Nephron progenitor cell (in vitro differentiated cells): ENCODE results near the gene ASMTL.
"Not testable (repeated sequence)": the region's sequence is repeated elsewhere in the genome, so short reads cannot be mapped to it uniquely, and the experiment has no call there.

Source experiments
- DNase-seq: peaks from one replicate; pipeline ENCODE4 v3.0.0; 2021
- H3K27ac Mint-ChIP-seq: 2 replicates; pipeline ENCODE4 v1.8.0; 2021; ENCODE audit warnings: mild to moderate bottlenecking, moderate library complexity, mixed read lengths
- H3K27me3 Mint-ChIP-seq: 2 replicates; pipeline ENCODE4 v1.8.0; 2021; ENCODE audit warnings: mild to moderate bottlenecking, low read depth, mixed read lengths; ENCODE audit not compliant: poor library complexity
- H3K36me3 Mint-ChIP-seq: 2 replicates; pipeline ENCODE4 v1.8.0; 2021; ENCODE audit warnings: low read depth, mixed read lengths
- H3K4me1 Mint-ChIP-seq: 2 replicates; pipeline ENCODE4 v1.8.0; 2021; ENCODE audit warnings: mixed read lengths
- H3K4me3 Mint-ChIP-seq: 2 replicates; pipeline ENCODE4 v1.8.0; 2021; ENCODE audit warnings: mild to moderate bottlenecking, moderate library complexity, mixed read lengths
- H3K9me3 Mint-ChIP-seq: 2 replicates; pipeline ENCODE4 v1.8.0; 2021; ENCODE audit warnings: mild to moderate bottlenecking, moderate library complexity, mixed read lengths
- TF ChIP-seq, protein P1 (sequence below): fragments of 200-600 bp; sonication (generic); IDR thresholded peaks from 2 replicates; pipeline ENCODE4 v1.5.0; 2021; ENCODE audit warnings: antibody characterized with exemption

Gene ASMTL

DNA sequence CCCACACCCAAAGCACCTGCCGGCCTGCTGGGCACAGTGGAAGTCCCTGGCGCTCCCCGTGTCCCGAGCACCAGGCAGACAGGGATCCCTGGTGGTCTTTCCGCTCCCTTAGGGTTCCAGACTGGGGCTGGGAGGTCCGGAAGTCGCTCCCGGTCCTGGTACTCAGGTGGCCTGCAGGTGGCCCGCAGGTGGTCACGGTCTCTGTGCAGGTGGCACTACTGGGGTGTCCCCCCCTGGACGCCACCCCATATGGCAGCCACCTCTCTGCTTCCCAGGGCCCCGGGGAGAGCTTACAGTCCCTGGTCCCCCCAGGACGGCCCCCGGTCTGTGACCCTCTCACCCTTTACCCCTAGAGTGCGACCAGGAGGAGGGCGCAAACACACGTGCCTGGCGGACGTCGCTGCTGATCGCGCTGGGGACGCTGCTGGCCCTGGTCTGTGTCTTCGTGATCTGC, 74.4 kb downstream of the ASMTL start:
- DNase-seq = no peak
- no peaks in the 10 kb centered on the region for H3K4me1 Mint-ChIP-seq
- no peaks in the 10 kb centered on the region for H3K9me3 Mint-ChIP-seq
- TF ChIP-seq, protein P1, sequence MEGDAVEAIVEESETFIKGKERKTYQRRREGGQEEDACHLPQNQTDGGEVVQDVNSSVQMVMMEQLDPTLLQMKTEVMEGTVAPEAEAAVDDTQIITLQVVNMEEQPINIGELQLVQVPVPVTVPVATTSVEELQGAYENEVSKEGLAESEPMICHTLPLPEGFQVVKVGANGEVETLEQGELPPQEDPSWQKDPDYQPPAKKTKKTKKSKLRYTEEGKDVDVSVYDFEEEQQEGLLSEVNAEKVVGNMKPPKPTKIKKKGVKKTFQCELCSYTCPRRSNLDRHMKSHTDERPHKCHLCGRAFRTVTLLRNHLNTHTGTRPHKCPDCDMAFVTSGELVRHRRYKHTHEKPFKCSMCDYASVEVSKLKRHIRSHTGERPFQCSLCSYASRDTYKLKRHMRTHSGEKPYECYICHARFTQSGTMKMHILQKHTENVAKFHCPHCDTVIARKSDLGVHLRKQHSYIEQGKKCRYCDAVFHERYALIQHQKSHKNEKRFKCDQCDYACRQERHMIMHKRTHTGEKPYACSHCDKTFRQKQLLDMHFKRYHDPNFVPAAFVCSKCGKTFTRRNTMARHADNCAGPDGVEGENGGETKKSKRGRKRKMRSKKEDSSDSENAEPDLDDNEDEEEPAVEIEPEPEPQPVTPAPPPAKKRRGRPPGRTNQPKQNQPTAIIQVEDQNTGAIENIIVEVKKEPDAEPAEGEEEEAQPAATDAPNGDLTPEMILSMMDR = no peak
- H3K27me3 Mint-ChIP-seq = peaks cover 6% of the 10 kb centered on the region
- no peak overlapping the region for H3K4me3 Mint-ChIP-seq
- H3K36me3 Mint-ChIP-seq = peaks cover 7% of the 10 kb centered on the region
- H3K27ac Mint-ChIP-seq = peak overlapping the region; percentile 39

DNA sequence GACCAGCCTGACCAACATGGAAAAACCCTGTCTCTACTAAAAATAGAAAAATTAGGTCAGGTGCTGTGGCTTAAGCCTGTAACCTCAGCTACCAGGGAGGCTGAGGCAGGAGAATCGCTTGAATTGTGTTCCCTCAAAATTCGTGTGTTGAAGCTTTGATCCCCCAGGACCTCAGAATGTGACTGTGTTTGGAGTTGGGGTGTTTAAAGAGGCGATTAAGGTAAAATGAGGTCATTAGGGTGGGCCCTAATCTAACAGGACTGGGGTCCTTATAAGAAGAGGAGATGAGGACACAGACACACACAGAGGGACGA, 84.4 kb downstream of the ASMTL start:
- no peak for DNase-seq
- TF ChIP-seq, protein P1 = no peak
- H3K4me3 Mint-ChIP-seq = no peak overlapping the region
- H3K36me3 Mint-ChIP-seq = peaks cover 18% of the 10 kb centered on the region
- H3K4me1 Mint-ChIP-seq = peaks cover 4% of the 10 kb centered on the region
- H3K27me3 Mint-ChIP-seq = no peaks in the 10 kb centered on the region
- H3K9me3 Mint-ChIP-seq = no peaks in the 10 kb centered on the region
- H3K27ac Mint-ChIP-seq = peak overlapping the region; percentile 99

DNA sequence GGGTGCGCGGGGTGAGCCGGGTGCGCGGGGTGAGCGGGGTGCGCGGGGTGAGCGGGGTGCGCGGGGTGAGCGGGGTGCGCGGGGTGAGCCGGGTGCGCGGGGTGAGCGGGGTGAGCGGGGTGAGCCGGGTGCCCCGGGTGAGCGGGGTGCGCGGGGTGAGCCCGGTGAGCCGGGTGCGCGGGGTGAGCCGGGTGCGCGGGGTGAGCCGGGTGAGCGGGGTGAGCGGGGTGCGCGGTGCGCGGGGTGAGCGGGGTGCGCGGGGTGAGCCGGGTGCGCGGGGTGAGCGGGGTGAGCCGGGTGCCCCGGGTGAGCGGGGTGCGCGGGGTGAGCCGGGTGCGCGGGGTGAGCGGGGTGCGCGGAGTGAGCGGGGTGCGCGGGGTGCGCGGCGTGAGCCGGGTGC, 86.3 kb downstream of the ASMTL start:
- H3K9me3 Mint-ChIP-seq, H3K4me1 Mint-ChIP-seq, H3K27ac Mint-ChIP-seq, DNase-seq, H3K27me3 Mint-ChIP-seq, H3K4me3 Mint-ChIP-seq: not testable (repeated sequence)
- peaks cover 35% of the 10 kb centered on the region for H3K36me3 Mint-ChIP-seq

DNA sequence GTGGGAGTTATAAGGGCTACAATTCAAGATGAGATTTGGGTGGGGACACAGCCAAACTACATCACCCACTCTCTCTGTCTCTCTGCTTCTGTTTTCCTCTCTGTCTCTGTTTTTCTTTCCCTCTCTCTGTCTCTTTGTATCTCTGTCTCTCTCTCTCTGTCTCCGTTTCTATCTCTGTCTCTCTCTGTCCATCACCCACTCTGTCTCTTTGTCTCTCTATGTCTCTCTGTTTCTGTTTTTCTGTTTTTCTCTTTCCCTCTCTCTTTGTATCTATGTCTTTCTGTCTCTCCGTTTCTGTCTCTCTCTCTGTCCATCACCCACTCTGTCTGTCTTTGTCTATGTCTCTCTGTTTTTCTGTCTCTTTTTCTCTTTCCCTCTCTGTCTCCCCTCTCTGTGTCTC, 90.8 kb downstream of the ASMTL start:
- no peak for DNase-seq
- H3K27ac Mint-ChIP-seq = peak overlapping the region; percentile 58
- TF ChIP-seq, protein P1 = no peak
- peaks cover 57% of the 10 kb centered on the region for H3K36me3 Mint-ChIP-seq
- no peaks in the 10 kb centered on the region for H3K4me1 Mint-ChIP-seq
- H3K4me3 Mint-ChIP-seq = no peak overlapping the region
- peaks cover 3% of the 10 kb centered on the region for H3K27me3 Mint-ChIP-seq
- peaks cover 17% of the 10 kb centered on the region for H3K9me3 Mint-ChIP-seq

DNA sequence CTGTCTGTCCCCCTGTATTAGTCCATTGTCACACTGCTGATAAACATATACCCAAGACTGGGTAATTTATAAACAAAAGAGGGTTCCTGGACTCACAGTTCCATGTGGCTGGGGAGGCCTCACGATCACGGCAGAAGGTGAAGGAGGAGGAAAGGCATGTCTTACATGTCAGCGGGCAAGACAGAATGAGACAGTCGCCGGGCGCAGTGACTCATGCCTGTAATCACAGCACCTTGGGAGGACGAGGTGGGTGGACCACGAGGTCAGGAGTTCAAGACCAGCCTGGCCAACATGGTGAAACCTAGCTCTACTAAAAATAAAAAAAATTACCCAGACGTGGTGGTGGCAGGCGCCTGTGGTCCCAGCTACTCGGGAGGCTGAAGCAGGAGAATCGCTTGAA, 91.4 kb downstream of the ASMTL start:
- Mint-ChIP-seq H3K4me3 (no peak overlapping the region), H3K4me1 (peaks cover 2% of the 10 kb centered on the region), H3K27ac (no peak overlapping the region), H3K36me3 (peaks cover 57% of the 10 kb centered on the region), H3K27me3 (peaks cover 3% of the 10 kb centered on the region), H3K9me3 (peaks cover 17% of the 10 kb centered on the region)
- TF ChIP-seq, protein P1 = no peak
- no peak for DNase-seq

DNA sequence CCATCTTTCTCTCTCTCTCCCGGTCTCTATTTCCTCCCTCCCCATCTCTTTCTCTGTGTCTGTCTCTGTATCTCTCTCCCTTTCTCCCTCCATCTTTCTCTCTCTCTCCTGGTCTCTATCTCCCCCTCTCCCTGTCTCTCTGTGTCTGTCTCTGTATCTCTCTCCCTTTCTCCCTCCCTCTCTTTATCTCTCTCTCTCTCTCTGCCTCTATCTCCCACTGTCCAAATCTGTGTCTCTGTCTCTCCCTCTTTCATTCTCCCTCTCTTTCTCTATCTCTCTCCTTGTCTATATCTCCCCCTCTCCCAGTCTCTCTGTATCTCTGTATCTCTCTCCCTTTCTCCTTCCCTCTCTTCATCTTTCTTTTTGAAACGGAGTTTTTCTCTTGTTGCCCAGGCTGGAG, 92.5 kb downstream of the ASMTL start:
- TF ChIP-seq, protein P1 = no peak
- peak overlapping the region; percentile 36 for H3K27ac Mint-ChIP-seq
- peaks cover 63% of the 10 kb centered on the region for H3K36me3 Mint-ChIP-seq
- DNase-seq = no peak
- H3K4me1 Mint-ChIP-seq = peaks cover 11% of the 10 kb centered on the region
- no peak overlapping the region for H3K4me3 Mint-ChIP-seq
- peaks cover 3% of the 10 kb centered on the region for H3K27me3 Mint-ChIP-seq
- peaks cover 17% of the 10 kb centered on the region for H3K9me3 Mint-ChIP-seq
